K562 (cell line): Measurements from ENCODE around the gene PYCR2. TPM values are rescaled to one million over a fixed set of nuclear protein-coding genes. Genes with fewer than 3 reads are reported as not detected.

ENCODE experiments used
- CBX3 ChIP-seq, 2 experiments: IDR thresholded peaks; 1 replicate in 1 of 2; 2 replicates in 1 of 2; pipeline ENCODE4 v1.6.1; 2012; ENCODE audit warnings: inconsistent platforms in 2 of 2, low read length in 2 of 2, borderline replicate concordance in 1 of 2, control low read depth in 1 of 2
- DEAF1 ChIP-seq: fragments of 450-650 bp; formaldehyde crosslinking; IDR thresholded peaks from 2 replicates; pipeline ENCODE4 v1.4.0; 2020; ENCODE audit warnings: mild to moderate bottlenecking, moderate library complexity
- ELF4 ChIP-seq: fragments of 450-650 bp; formaldehyde crosslinking; IDR thresholded peaks from 2 replicates; pipeline ENCODE4 v1.4.0; 2022; ENCODE audit warnings: missing genetic modification characterization
- HCFC1 ChIP-seq: IDR thresholded peaks from 2 replicates; pipeline ENCODE4 v1.6.1; 2012; ENCODE audit warnings: low read depth, low read length, improper control_type of control experiment
- HDAC8 ChIP-seq: fragments of 450-650 bp; IDR thresholded peaks from 2 replicates; pipeline ENCODE4 v1.6.1; 2016; ENCODE audit warnings: mild to moderate bottlenecking, missing genetic modification characterization, moderate library complexity, missing compliant biosample characterization
- SMARCA4 ChIP-seq: fragments of 450-650 bp; IDR thresholded peaks from 2 replicates; pipeline ENCODE4 v1.6.1; 2016
- SP2 ChIP-seq: IDR thresholded peaks from 2 replicates; pipeline ENCODE4 v1.6.1; 2011; ENCODE audit warnings: mild to moderate bottlenecking, low read depth, low read length, moderate library complexity; ENCODE audit not compliant: poor library complexity, severe bottlenecking; ENCODE audit errors: extremely low read depth
- SRSF3 ChIP-seq: fragments of 200-400 bp; formaldehyde crosslinking; IDR thresholded peaks from 2 replicates; pipeline ENCODE4 v1.6.1; 2016; ENCODE audit warnings: mild to moderate bottlenecking, low read length, moderate library complexity; ENCODE audit not compliant: insufficient read depth
- STAT6 ChIP-seq: sonication (generic); formaldehyde crosslinking; IDR thresholded peaks from 2 replicates; pipeline ENCODE4 v1.8.1; 2023; ENCODE audit warnings: mild to moderate bottlenecking, missing genetic modification reagents
- TEAD2 ChIP-seq: fragments of 450-650 bp; IDR thresholded peaks from 2 replicates; pipeline ENCODE4 v1.6.1; 2016; ENCODE audit warnings: missing genetic modification characterization, control low read depth, missing compliant biosample characterization
- TSC22D4 ChIP-seq: fragments of 450-650 bp; IDR thresholded peaks from 2 replicates; pipeline ENCODE4 v1.6.1; 2016; ENCODE audit warnings: missing genetic modification characterization, missing biosample characterization, control low read depth
- ZEB2 ChIP-seq: fragments of 450-650 bp; IDR thresholded peaks from 2 replicates; pipeline ENCODE4 v1.6.1; 2016
- ZKSCAN1 ChIP-seq: fragments of 150-350 bp; IDR thresholded peaks from 2 replicates; pipeline ENCODE4 v1.6.1; 2016; ENCODE audit warnings: low read depth, low read length
- ZNF174 ChIP-seq: fragments of 250-450 bp; sonication (Bioruptor Pico); IDR thresholded peaks from 2 replicates; pipeline ENCODE4 v1.4.0; 2020; ENCODE audit warnings: mild to moderate bottlenecking
- ZNF41 ChIP-seq: fragments of 250-450 bp; sonication (Bioruptor Pico); conservative IDR thresholded peaks from 2 replicates; pipeline ENCODE4 v1.4.0; 2020; ENCODE audit warnings: mild to moderate bottlenecking
- ZNF696 ChIP-seq: fragments of 250-450 bp; sonication (Bioruptor Pico); conservative IDR thresholded peaks from 2 replicates; pipeline ENCODE4 v1.4.0; 2020; ENCODE audit warnings: mild to moderate bottlenecking, moderate library complexity
- polyA plus RNA-seq, 8 experiments: library from polyadenylated mRNA; depleted of rRNA in 4 of 8; stranded (reverse) in 5 of 8; unstranded in 3 of 8; fragments of >200 nt; fragmentation: Nextera tagmentation in 2 of 8; fragmentation: Illumina TruSeq in 1 of 8; extraction: Ambion mirVana in 2 of 8; extraction: Trizol in 1 of 8; gene quantifications; 2 replicates each; pipeline versions ENCODE4 v1.2.1 to v1.2.3, GENCODE V29; 2011 to 2014; ENCODE audit warnings: inconsistent platforms in 1 of 8, missing spikeins in 1 of 8
- total RNA-seq, 7 experiments: library from RNA; depleted of rRNA in 6 of 7; stranded (reverse); fragments of >200 nt in 6 of 7; fragmentation: Illumina TruSeq in 2 of 7; extraction: Trizol in 2 of 7; gene quantifications; 2 replicates each; pipeline versions ENCODE4 v1.2.1 to v1.2.3, GENCODE V29; 2011 to 2021; ENCODE audit warnings: low replicate concordance in 1 of 7
- TF ChIP-seq, protein P1 (sequence below): fragments of 250-450 bp; sonication (Bioruptor Pico); IDR thresholded peaks from 2 replicates; pipeline ENCODE4 v1.9.0; 2021; ENCODE audit warnings: mild to moderate bottlenecking
- TF ChIP-seq, protein P2 (sequence below): fragments of 250-450 bp; sonication (Bioruptor Pico); IDR thresholded peaks from 2 replicates; pipeline ENCODE4 v1.4.0; 2020; ENCODE audit warnings: borderline replicate concordance
- TF ChIP-seq, protein P3 (sequence below): fragments of 250-450 bp; sonication (Bioruptor Pico); IDR thresholded peaks from 2 replicates; pipeline ENCODE4 v1.8.0; 2022; ENCODE audit warnings: moderate library complexity, mild to moderate bottlenecking, inconsistent platforms

The PYCR2 gene
- total and polyA plus RNA-seq, 9 of the 15 experiments (the other 6 are each of a cell fraction or from before 2014, with no cell fraction given) = 5.5 to 219 (median 127) TPM

DNA sequence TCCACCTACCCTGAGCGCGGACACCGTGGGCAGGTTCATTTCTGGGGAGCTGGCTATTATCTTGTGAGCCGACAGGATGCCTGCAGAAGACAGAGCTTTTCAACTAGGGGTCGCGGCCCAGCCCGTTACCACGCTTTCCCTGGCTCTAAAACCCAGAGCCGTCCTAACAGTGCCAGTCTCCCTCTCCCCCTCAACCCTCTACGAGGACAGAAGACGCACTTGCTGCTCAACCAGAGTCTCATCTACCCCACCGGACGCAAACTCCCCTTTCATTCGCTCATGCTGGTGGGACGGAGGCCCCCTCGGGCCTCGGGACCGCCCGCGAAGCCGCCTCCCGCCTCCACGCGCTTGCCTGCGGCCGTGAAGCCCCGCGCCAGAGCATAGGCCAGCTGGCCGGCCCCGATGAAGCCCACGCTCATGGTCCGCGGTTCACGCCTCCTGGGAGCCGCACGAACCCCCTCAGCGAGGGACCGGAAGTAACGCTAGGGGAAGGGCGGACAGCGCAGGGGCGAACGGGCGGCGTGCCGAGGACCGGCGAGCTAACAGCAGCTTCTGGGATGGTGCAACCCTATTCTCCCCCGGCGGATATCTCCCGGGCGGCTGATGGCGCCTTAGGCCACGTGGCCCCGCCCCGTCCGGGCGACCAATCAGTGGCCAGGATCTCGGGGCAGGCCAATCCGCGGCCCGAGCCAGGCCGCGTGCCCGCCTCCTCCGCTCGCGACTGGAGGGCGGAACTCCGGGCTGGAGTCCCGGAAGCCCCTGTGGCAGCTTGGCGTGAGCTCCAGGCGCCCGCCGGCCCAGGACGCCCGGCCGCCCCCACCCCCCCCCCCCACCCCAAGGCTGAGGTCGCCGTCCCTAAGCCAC, at the start of gene PYCR2 (continued):
- TF ChIP-seq ZKSCAN1 (peak; percentile 38; the same call in 1 of the 2 replicates), ZNF696 (no peak), ZNF41 (no peak), SRSF3 (peak; percentile 70; the same call in 1 of the 2 replicates), CBX3 (IDR thresholded peaks at IDR 0.05; ENCODE audit: borderline replicate concordance in 1 of 2, low read length in 2 of 2) (0 out of 3 replicates have a peak, but pooled peaks of 1 of the 2 experiments have one; percentile 44), HCFC1 (peak; percentile 67), SP2 (peak; percentile 79), HDAC8 (peak; percentile 82; the same call in 1 of the 2 replicates), STAT6 (CRISPR knock-in tag) (peak; percentile 76; the same call in 1 of the 2 replicates), DEAF1 (0 out of 2 replicates have a peak, but pooled peaks have one; percentile 30), ZNF174 (CRISPR knock-in tag) (no peak), ZEB2 (peak; percentile 52; the same call in 1 of the 2 replicates), TEAD2 (tag) (no peak), SMARCA4 (no peak), TSC22D4 (tag) (no peak), ELF4 (CRISPR knock-in tag) (0 out of 2 replicates have a peak, but pooled peaks have one; percentile 14)
- TF ChIP-seq, protein P1, sequence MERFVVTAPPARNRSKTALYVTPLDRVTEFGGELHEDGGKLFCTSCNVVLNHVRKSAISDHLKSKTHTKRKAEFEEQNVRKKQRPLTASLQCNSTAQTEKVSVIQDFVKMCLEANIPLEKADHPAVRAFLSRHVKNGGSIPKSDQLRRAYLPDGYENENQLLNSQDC (CRISPR knock-in tag) = no peak
- TF ChIP-seq, protein P2, sequence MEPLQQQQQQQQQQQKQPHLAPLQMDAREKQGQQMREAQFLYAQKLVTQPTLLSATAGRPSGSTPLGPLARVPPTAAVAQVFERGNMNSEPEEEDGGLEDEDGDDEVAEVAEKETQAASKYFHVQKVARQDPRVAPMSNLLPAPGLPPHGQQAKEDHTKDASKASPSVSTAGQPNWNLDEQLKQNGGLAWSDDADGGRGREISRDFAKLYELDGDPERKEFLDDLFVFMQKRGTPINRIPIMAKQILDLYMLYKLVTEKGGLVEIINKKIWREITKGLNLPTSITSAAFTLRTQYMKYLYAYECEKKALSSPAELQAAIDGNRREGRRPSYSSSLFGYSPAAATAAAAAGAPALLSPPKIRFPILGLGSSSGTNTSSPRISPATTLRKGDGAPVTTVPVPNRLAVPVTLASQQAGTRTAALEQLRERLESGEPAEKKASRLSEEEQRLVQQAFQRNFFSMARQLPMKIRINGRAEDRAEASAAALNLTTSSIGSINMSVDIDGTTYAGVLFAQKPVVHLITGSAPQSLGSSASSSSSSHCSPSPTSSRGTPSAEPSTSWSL (CRISPR knock-in tag) = no peak
- TF ChIP-seq, protein P3, sequence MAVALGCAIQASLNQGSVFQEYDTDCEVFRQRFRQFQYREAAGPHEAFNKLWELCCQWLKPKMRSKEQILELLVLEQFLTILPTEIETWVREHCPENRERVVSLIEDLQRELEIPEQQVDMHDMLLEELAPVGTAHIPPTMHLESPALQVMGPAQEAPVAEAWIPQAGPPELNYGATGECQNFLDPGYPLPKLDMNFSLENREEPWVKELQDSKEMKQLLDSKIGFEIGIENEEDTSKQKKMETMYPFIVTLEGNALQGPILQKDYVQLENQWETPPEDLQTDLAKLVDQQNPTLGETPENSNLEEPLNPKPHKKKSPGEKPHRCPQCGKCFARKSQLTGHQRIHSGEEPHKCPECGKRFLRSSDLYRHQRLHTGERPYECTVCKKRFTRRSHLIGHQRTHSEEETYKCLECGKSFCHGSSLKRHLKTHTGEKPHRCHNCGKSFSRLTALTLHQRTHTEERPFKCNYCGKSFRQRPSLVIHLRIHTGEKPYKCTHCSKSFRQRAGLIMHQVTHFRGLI = 0 out of 2 replicates have a peak, but pooled peaks have one; percentile 54
